Smooth muscle cell (in vitro differentiated cells): ENCODE measurements around the gene KCNJ12. TPM values are rescaled to one million over a fixed set of nuclear protein-coding genes. Genes with fewer than 3 reads are reported as not detected.

Source experiments
- DNase-seq: peaks from one replicate; lab custom pipeline; 2025; ENCODE audit not compliant: unreplicated experiment; lab: John Stamatoyannopoulos, UW
- H2AFZ ChIP-seq: fragments of 200-600 bp; sonication (generic); 2 replicates; pipeline ENCODE4 v1.6.0; 2016; ENCODE audit warnings: antibody characterized with exemption, low read depth, mild to moderate bottlenecking
- H3F3A ChIP-seq: fragments of 200-600 bp; sonication (generic); 2 replicates; pipeline ENCODE4 v1.6.0; 2017; ENCODE audit warnings: antibody characterized with exemption, low read depth
- H3K27ac ChIP-seq: fragments of 200-600 bp; sonication (generic); 2 replicates; pipeline ENCODE4 v1.5.1; 2016; ENCODE audit warnings: low read depth, mild to moderate bottlenecking
- H3K27me3 ChIP-seq: fragments of 200-600 bp; sonication (generic); 2 replicates; pipeline ENCODE4 v1.6.1; 2016; ENCODE audit warnings: low read depth, mild to moderate bottlenecking
- H3K36me3 ChIP-seq: fragments of 200-600 bp; sonication (generic); 2 replicates; pipeline ENCODE4 v1.5.1; 2016; ENCODE audit warnings: low read depth
- H3K4me1 ChIP-seq: fragments of 200-600 bp; sonication (generic); 2 replicates; pipeline ENCODE4 v1.5.1; 2016; ENCODE audit warnings: low read depth
- H3K4me2 ChIP-seq: fragments of 200-600 bp; sonication (generic); 2 replicates; pipeline ENCODE4 v1.6.0; 2016; ENCODE audit warnings: mild to moderate bottlenecking
- H3K4me3 ChIP-seq: fragments of 200-600 bp; sonication (generic); 2 replicates; pipeline ENCODE4 v1.5.1; 2016; ENCODE audit warnings: mild to moderate bottlenecking
- H3K79me2 ChIP-seq: fragments of 200-600 bp; sonication (generic); 2 replicates; pipeline ENCODE4 v1.6.0; 2016; ENCODE audit warnings: low read depth, mild to moderate bottlenecking
- H3K9ac ChIP-seq: fragments of 200-600 bp; sonication (generic); 2 replicates; pipeline ENCODE4 v1.6.0; 2016; ENCODE audit warnings: low read depth
- H3K9me3 ChIP-seq: fragments of 200-600 bp; sonication (generic); replicated peaks from 2 replicates; pipeline ENCODE4 v1.5.1; 2016; ENCODE audit warnings: low read depth
- H4K20me1 ChIP-seq: fragments of 200-600 bp; sonication (generic); 2 replicates; pipeline ENCODE4 v1.6.0; 2016; ENCODE audit warnings: low read depth
- WGBS: methylation state at CpG from one replicate; pipeline ENCODE4 v1.1.7; 2016; ENCODE audit warnings: low lambda C conversion rate; 5-methylcytosine and 5-hydroxymethylcytosine counted together
- polyA plus RNA-seq: library from polyadenylated mRNA; unstranded; fragments of >200 nt; fragmentation: Nextera tagmentation; extraction: Ambion mirVana; gene quantifications from 2 replicates; pipeline ENCODE4 v1.2.1, GENCODE V29; 2016
- total RNA-seq: library from RNA; depleted of rRNA; stranded (reverse); fragments of >200 nt; gene quantifications from 2 replicates; pipeline ENCODE4 v1.2.3, GENCODE V29; 2014
- TF ChIP-seq, protein P1 (sequence below): fragments of 200-600 bp; sonication (generic); IDR thresholded peaks from 2 replicates; pipeline ENCODE4 v1.5.1; 2017; ENCODE audit warnings: borderline replicate concordance, mild to moderate bottlenecking, antibody characterized with exemption; ENCODE audit not compliant: insufficient read depth, poor library complexity, severe bottlenecking

KCNJ12 gene
- total and polyA plus RNA-seq, 2 experiments from 2014 or later: 0.04 to 0.18 TPM

DNA sequence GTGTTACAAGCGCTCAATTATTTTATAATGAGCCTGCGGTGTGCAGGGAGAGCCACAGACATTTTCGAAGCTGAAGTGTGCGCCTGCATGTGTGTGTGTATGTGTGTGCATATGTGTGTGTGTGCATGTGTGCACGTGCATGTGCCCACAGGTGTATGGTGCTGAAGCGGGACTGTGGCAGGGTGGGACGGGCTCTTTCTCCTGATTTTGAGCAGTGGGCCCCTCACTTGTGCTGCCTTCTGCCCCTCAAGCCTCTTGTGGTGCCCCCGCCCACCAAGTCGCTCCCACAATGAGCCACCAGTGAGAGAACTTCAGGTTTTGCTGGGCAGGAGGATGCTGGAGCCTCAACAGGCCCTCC lies 16.7 kb upstream of the KCNJ12 start:
- H3K27me3 ChIP-seq: no peaks in the 10 kb centered on the region
- DNase-seq: no peak
- H3K4me1 ChIP-seq: peaks cover 7% of the 10 kb centered on the region
- H3K4me2 ChIP-seq: no peak overlapping the region
- no peak overlapping the region for H2AFZ ChIP-seq
- H3K4me3 ChIP-seq: no peak overlapping the region
- H3K36me3 ChIP-seq: no peaks in the 10 kb centered on the region
- no peaks in the 10 kb centered on the region for H4K20me1 ChIP-seq
- H3K9me3 ChIP-seq: no peaks in the 10 kb centered on the region
- no peak overlapping the region for H3K9ac ChIP-seq
- H3F3A ChIP-seq: no peaks in the 10 kb centered on the region
- 96% methylated on average over 9 of the region's 9 CpGs for WGBS
- TF ChIP-seq, protein P1, sequence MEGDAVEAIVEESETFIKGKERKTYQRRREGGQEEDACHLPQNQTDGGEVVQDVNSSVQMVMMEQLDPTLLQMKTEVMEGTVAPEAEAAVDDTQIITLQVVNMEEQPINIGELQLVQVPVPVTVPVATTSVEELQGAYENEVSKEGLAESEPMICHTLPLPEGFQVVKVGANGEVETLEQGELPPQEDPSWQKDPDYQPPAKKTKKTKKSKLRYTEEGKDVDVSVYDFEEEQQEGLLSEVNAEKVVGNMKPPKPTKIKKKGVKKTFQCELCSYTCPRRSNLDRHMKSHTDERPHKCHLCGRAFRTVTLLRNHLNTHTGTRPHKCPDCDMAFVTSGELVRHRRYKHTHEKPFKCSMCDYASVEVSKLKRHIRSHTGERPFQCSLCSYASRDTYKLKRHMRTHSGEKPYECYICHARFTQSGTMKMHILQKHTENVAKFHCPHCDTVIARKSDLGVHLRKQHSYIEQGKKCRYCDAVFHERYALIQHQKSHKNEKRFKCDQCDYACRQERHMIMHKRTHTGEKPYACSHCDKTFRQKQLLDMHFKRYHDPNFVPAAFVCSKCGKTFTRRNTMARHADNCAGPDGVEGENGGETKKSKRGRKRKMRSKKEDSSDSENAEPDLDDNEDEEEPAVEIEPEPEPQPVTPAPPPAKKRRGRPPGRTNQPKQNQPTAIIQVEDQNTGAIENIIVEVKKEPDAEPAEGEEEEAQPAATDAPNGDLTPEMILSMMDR: no peak
- no peaks in the 10 kb centered on the region for H3K79me2 ChIP-seq
- no peak overlapping the region for H3K27ac ChIP-seq

DNA sequence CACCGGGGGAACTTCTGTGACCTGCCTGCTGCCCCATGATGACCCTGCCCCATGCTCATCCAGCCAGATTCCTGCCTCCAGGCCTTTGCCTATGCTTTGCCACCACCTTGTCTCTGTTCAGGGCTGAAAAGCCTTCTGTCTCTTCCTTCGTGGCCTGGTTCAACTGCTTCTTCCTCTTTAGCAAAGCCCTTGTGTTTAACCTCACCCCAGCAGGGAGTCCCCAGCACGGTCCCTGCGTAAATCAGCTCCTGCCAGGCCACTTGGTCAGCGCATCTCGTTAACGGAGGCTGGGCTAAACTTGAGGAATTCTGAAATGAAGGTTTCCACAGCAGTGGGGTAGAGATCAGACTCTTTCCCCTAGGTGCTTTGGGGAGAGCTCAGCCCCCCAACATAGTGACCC lies 16.1 kb upstream of the KCNJ12 start:
- TF ChIP-seq, protein P1: no peak
- no peak overlapping the region for H3K27ac ChIP-seq
- no peaks in the 10 kb centered on the region for H3K79me2 ChIP-seq
- no peaks in the 10 kb centered on the region for H3K9me3 ChIP-seq
- no peak overlapping the region for H3K9ac ChIP-seq
- no peaks in the 10 kb centered on the region for H3F3A ChIP-seq
- no peaks in the 10 kb centered on the region for H3K36me3 ChIP-seq
- no peaks in the 10 kb centered on the region for H3K27me3 ChIP-seq
- H3K4me1 ChIP-seq: peaks cover 7% of the 10 kb centered on the region
- no peak overlapping the region for H2AFZ ChIP-seq
- no peak overlapping the region for H3K4me3 ChIP-seq
- H4K20me1 ChIP-seq: no peaks in the 10 kb centered on the region
- DNase-seq: no peak
- 48% methylated on average over 7 of the region's 7 CpGs for WGBS
- no peak overlapping the region for H3K4me2 ChIP-seq

DNA sequence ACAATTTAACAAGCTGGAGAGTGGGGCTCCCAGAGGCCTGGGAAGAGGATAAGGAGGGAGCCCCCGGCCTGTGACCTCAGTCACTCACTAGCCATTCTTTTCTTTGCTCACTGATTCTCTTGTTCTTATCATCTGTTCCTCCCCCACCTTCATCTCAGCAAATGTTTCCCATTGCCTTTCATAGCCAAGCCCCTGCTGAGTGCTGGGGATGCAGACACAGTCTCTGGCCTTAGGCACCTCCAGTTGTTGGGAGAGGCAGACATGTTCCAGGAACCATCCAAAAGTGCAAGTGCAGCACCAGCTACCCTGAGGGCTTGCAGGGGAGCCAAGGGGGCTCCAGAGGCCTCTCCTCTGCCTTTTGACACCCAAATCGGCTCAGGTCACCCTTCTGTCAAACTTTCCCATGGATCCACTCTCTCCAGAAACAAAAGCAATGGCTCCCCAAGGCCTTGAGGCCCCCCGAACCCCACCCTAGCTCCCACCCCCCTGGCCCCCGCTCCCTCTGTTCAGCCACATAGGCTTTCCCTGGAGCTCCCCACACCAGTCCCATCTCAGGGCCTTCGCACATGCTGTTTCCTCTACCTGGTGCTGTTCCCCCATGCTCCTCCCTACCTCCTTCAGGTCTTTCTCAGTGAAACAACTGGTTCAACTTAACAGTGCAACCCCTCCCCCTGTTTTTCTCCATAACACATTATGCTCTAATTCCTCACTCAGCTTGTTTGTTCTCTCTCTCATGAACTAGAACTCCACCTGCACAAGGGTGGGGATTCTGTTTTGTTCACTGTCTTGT lies 14.9 kb upstream of the KCNJ12 start:
- Histone ChIP-seq H3K27me3 (no peaks in the 10 kb centered on the region), H3K9ac (no peak overlapping the region), H3K36me3 (no peaks in the 10 kb centered on the region), H3F3A (no peaks in the 10 kb centered on the region), H3K4me1 (peaks cover 7% of the 10 kb centered on the region), H3K9me3 (no peaks in the 10 kb centered on the region), H3K27ac (no peak overlapping the region), H3K4me2 (no peak overlapping the region), H3K79me2 (no peaks in the 10 kb centered on the region), H2AFZ (no peak overlapping the region), H3K4me3 (no peak overlapping the region), H4K20me1 (no peaks in the 10 kb centered on the region)
- DNase-seq: no peak
- WGBS: 86% methylated on average over 4 of the region's 5 CpGs
- TF ChIP-seq, protein P1: no peak
